Bronchial epithelial cell (primary cell): ENCODE data around the gene POU4F3. TPM values are rescaled to one million over a fixed set of nuclear protein-coding genes. Genes with fewer than 3 reads are reported as not detected.

Source experiments
- DNase-seq: peaks from one replicate; pipeline ENCODE4 v3.0.0-alpha.2; 2010; ENCODE audit warnings: low read depth
- FAIRE-seq: peaks from 2 replicates; lab custom pipeline; 2011; peaks lifted over from hg19 to GRCh38; lab: Jason Lieb, UNC
- H3K27me3 ChIP-seq: 2 replicates; pipeline ENCODE4 v1.5.1; 2011; ENCODE audit warnings: low read length; ENCODE audit not compliant: control insufficient read depth, insufficient read depth
- H3K36me3 ChIP-seq: 2 replicates; pipeline ENCODE4 v1.5.1; 2011; ENCODE audit warnings: low read length; ENCODE audit not compliant: control insufficient read depth, insufficient read depth
- H3K4me3 ChIP-seq: 2 replicates; pipeline ENCODE4 v1.5.1; 2011; ENCODE audit warnings: mild to moderate bottlenecking, low read depth, low read length, control low read depth
- total RNA-seq: library from RNA; depleted of rRNA; stranded (reverse); fragments of >200 nt; gene quantifications from 2 replicates; pipeline ENCODE4 v1.2.1, GENCODE V29; 2014
- TF ChIP-seq, protein P1 (sequence below): IDR thresholded peaks from 2 replicates; pipeline ENCODE4 v1.5.1; 2011; ENCODE audit warnings: mild to moderate bottlenecking, moderate library complexity, low read length, control low read depth, inconsistent platforms; ENCODE audit not compliant: insufficient read depth, severe bottlenecking

Gene POU4F3
- total RNA-seq, 1 donor from 2014 or later, result not detected

DNA sequence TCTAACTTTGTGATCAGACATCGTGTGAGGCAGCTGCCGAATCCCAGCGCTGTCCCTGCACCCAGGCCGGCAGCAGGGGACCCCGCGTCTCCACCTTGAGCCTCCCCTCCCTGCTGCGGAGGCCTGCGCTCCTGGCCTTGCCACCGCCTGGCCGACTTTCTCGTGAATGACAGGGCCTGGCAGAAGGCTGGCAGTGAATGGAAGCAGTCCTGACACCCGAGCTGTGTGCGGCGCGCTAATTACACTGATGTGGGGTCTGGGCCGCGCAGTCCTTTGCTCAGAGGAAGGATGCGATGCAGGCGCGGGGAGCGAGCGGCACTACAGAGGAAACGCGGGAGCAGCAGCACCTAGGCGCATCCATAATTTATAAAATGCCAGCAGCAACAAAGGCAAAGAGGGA is 40.3 kb downstream of the POU4F3 start:
- TF ChIP-seq, protein P1, sequence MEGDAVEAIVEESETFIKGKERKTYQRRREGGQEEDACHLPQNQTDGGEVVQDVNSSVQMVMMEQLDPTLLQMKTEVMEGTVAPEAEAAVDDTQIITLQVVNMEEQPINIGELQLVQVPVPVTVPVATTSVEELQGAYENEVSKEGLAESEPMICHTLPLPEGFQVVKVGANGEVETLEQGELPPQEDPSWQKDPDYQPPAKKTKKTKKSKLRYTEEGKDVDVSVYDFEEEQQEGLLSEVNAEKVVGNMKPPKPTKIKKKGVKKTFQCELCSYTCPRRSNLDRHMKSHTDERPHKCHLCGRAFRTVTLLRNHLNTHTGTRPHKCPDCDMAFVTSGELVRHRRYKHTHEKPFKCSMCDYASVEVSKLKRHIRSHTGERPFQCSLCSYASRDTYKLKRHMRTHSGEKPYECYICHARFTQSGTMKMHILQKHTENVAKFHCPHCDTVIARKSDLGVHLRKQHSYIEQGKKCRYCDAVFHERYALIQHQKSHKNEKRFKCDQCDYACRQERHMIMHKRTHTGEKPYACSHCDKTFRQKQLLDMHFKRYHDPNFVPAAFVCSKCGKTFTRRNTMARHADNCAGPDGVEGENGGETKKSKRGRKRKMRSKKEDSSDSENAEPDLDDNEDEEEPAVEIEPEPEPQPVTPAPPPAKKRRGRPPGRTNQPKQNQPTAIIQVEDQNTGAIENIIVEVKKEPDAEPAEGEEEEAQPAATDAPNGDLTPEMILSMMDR, result no peak
- Histone ChIP-seq H3K27me3 (peaks cover 6% of the 10 kb centered on the region), H3K4me3 (no peak overlapping the region), H3K36me3 (no peaks in the 10 kb centered on the region)
- FAIRE-seq (no peak), DNase-seq (no peak)

DNA sequence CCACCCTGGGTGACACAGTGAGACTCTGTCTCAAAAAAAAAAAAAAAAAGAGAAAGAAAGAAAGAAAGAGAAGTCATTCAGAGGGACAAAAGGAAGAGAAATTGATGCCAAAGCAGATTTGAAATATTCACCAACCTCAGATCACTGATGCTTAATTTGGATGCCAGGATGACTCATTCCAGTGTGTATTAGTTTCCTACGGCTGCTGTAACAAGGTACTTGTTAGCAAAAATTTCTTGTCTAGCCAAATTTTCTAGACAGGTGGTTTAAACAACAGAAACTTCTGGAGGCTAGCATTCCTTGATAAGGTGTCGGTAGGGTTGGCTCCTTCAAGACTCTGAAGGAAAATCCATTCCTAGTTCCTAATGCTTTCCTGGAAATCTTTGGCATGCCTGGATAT is 42.1 kb downstream of the POU4F3 start:
- FAIRE-seq (no peak), DNase-seq (no peak)
- H3K36me3 ChIP-seq, result no peaks in the 10 kb centered on the region
- no peak overlapping the region for H3K4me3 ChIP-seq
- H3K27me3 ChIP-seq, result peaks cover 8% of the 10 kb centered on the region
- TF ChIP-seq, protein P1, result no peak

DNA sequence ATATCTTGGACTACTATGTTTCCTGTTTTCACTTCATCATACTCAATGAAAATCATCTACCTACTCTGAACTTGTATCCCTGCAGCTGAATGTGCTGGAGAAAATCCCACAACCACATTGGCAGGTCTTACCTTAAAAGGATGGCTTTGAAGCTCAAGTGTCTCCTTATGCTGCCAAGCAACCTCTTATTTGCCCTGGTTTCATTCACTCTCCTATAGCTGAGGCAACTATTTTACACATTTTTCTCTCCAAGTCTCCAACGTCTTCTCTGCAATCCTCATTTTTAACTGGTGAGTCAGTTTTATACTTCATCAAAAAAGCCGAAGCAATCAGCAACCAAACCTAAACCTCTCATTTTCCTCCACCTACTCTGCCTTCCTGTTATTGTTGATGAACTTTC is 49.7 kb downstream of the POU4F3 start:
- no peak for FAIRE-seq

DNA sequence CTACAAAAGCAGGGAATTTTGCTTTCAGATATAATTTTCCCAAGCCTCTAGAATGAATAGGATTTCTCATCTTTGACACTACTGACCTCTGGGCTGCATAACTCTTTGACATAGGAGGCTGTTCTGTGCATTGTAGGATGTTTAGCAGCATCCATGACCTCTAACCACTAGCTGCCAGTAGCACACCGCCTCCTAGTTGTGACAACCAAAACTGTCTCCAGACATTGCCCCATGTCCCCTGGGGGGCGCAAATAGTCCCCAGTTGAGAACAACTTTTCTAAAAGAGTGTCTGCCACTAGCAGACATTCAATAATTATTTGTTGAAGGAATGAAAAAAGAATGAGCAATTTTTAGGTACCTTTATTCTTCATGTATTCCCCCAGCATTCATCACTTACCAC is 51.8 kb downstream of the POU4F3 start:
- DNase-seq (no peak), FAIRE-seq (no peak)
- Histone ChIP-seq H3K36me3 (no peaks in the 10 kb centered on the region), H3K27me3 (peaks cover 6% of the 10 kb centered on the region), H3K4me3 (no peak overlapping the region)
- TF ChIP-seq, protein P1, result peak; percentile 4

More for the DNA sequence above, 49.7 kb downstream of the POU4F3 start:
- TF ChIP-seq, protein P1, result no peak
- no peak overlapping the region for H3K4me3 ChIP-seq
- DNase-seq, result peak; percentile 2
- H3K27me3 ChIP-seq, result peaks cover 7% of the 10 kb centered on the region
- H3K36me3 ChIP-seq, result no peaks in the 10 kb centered on the region

Other genes starting within 250 kb of the POU4F3 start
- gene PLAC8L1, start 233.3 kb upstream of the POU4F3 start, total RNA-seq, result 0.38 and 0.53 TPM in 2 replicates
- 204 and 309 TPM in 2 replicates for gene LARS1, start 156.2 kb upstream of the POU4F3 start, total RNA-seq
- 19.7 and 25.0 TPM in 2 replicates for gene RBM27, start 135.2 kb upstream of the POU4F3 start, total RNA-seq
- 32.6 and 36.7 TPM in 2 replicates for gene TCERG1, start 108.5 kb downstream of the POU4F3 start, total RNA-seq
- gene GPR151, start 177.4 kb downstream of the POU4F3 start, total RNA-seq, result not detected in 2 replicates